CD4-positive, CD25-positive, alpha-beta regulatory T cell (primary cell): Measurements from ENCODE around the gene GABRD. TPM values are rescaled to one million over a fixed set of nuclear protein-coding genes. Genes with fewer than 3 reads are reported as not detected.
A peak's percentile ranks its signal among the peaks of the same experiment; 100 is the strongest.
"Not testable (repeated sequence)": the region's sequence is repeated elsewhere in the genome, so short reads cannot be mapped to it uniquely, and the experiment has no call there.

Source experiments
- ATAC-seq, 2 donors: fragments of 150-1000 bp; cut with Tn5 transposase; one replicate each; pipeline ENCODE4 v1.10.0; 2021; ENCODE audit warnings: low read depth in 2 of 2, moderate number of reproducible peaks in 2 of 2, moderate library complexity in 1 of 2
- DNase-seq, 3 donors: peaks; one replicate each; pipeline versions ENCODE4 v3.0.0 to v3.0.0-alpha.2; 2012 to 2022; ENCODE audit warnings: mixed read lengths in 1 of 3
- H3K27ac ChIP-seq: one replicate; pipeline ENCODE4 v1.7.0; 2013; ENCODE audit warnings: mild to moderate bottlenecking, low read length; ENCODE audit not compliant: insufficient read depth, poor library complexity, severe bottlenecking
- H3K27me3 ChIP-seq: one replicate; pipeline ENCODE4 v1.7.0; 2013; ENCODE audit warnings: low read length; ENCODE audit not compliant: control insufficient read depth, insufficient read depth
- H3K36me3 ChIP-seq: one replicate; pipeline ENCODE4 v1.7.0; 2013; ENCODE audit warnings: mild to moderate bottlenecking, low read length, moderate library complexity; ENCODE audit not compliant: control insufficient read depth, insufficient read depth
- H3K4me1 ChIP-seq: 2 replicates; pipeline ENCODE4 v1.7.0; 2013; ENCODE audit warnings: mild to moderate bottlenecking, low read length; ENCODE audit not compliant: insufficient read depth, control insufficient read depth, poor library complexity, severe bottlenecking
- H3K4me3 ChIP-seq: one replicate; pipeline ENCODE4 v1.7.0; 2013; ENCODE audit warnings: low read depth, mild to moderate bottlenecking, low read length, moderate library complexity
- H3K9me3 ChIP-seq, 2 experiments: 1 replicate in 1 of 2; 2 replicates in 1 of 2; pipeline ENCODE4 v1.7.0; 2013; ENCODE audit warnings: low read length in 2 of 2, mild to moderate bottlenecking in 1 of 2, moderate library complexity in 1 of 2; ENCODE audit not compliant: control insufficient read depth in 2 of 2
- H3K27ac Mint-ChIP-seq, 3 donors: one replicate each; pipeline ENCODE4 v1.8.0; 2020 to 2022; ENCODE audit warnings: mild to moderate bottlenecking in 3 of 3, mixed read lengths in 3 of 3, moderate library complexity in 2 of 3
- H3K27me3 Mint-ChIP-seq: one replicate; pipeline ENCODE4 v1.8.0; 2022; ENCODE audit warnings: mild to moderate bottlenecking, mixed read lengths
- H3K36me3 Mint-ChIP-seq: one replicate; pipeline ENCODE4 v1.8.0; 2020; ENCODE audit warnings: mixed read lengths
- H3K4me1 Mint-ChIP-seq, 4 donors: one replicate each; pipeline ENCODE4 v1.8.0; 2020 to 2022; ENCODE audit warnings: mixed read lengths in 4 of 4, mild to moderate bottlenecking in 1 of 4
- H3K4me3 Mint-ChIP-seq, 4 donors: one replicate each; pipeline ENCODE4 v1.8.0; 2020 to 2022; ENCODE audit warnings: mild to moderate bottlenecking in 4 of 4, mixed read lengths in 4 of 4, moderate library complexity in 3 of 4
- H3K9me3 Mint-ChIP-seq, 7 donors: one replicate each; pipeline ENCODE4 v1.8.0; 2020 to 2022; ENCODE audit warnings: mixed read lengths in 7 of 7, mild to moderate bottlenecking in 3 of 7, moderate library complexity in 2 of 7
- polyA plus RNA-seq, 4 donors: library from polyadenylated mRNA; unstranded; fragments of 300-500 nt; fragmentation: Illumina TruSeq; gene quantifications; one replicate each; pipeline ENCODE4 v1.2.3, GENCODE V29; 2021
- total RNA-seq: library from RNA; stranded (reverse); gene quantifications from one replicate; pipeline ENCODE4 v1.2.3, GENCODE V29; 2022

GABRD gene
- total and polyA plus RNA-seq, 5 donors from 2014 or later, result 0.22 TPM; not detected in 4

DNA sequence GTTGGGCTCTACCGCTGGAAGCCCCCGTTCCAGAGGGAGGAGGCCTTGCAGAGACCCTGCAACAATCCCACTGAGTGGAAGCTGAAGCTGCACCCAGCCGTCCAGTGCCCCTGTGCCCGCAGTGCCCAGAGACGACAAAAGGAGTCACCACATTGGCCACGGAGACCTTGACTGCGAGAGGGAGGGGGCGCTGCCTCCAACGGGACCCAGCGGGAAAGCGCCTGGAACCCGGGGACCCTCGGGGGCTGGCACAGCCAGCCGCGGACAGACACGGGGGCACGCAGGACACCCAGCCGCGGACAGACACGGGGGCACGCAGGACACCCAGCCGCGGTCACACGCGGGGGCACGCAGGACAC, 38.0 kb upstream of the GABRD start:
- DNase-seq (no peak), ATAC-seq (no peak)
- H3K27me3 ChIP-seq, result no peaks in the 10 kb centered on the region
- Mint-ChIP-seq H3K27me3 (peaks cover 4% of the 10 kb centered on the region), H3K4me3 (no peak overlapping the region), H3K4me1 (no peaks in the 10 kb centered on the region), H3K36me3 (no peaks in the 10 kb centered on the region), H3K9me3 (peaks cover 0 to 2% (median 0%) of the 10 kb centered on the region in 7 donors), H3K27ac (no peak overlapping the region)
- H3K4me3 ChIP-seq, result no peak overlapping the region
- no peaks in the 10 kb centered on the region for H3K4me1 ChIP-seq
- no peaks in the 10 kb centered on the region for H3K9me3 ChIP-seq
- H3K27ac ChIP-seq, result no peak overlapping the region
- no peaks in the 10 kb centered on the region for H3K36me3 ChIP-seq

DNA sequence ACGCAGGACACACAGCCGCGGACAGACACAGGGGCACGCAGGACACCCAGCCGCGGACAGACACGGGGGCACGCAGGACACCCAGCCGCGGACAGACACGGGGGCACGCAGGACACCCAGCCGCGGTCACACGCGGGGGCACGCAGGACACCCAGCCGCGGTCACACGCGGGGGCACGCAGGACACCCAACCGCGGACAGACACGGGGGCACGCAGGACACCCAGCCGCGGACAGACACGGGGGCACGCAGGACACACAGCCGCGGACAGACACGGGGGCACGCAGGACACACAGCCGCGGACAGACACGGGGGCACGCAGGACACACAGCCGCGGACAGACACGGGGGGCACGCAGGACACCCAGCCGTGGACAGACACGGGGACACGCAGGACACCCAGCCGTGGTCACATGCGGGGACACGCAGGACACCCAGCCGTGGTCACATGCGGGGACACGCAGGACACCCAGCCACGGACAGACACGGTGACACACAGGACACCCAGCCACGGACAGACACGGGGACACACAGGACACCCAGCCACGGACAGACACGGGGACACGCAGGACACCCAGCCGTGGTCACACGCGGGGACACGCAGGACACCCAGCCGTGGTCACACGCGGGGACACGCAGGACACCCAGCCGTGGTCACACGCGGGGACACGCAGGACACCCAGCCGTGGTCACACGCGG, 37.4 kb upstream of the GABRD start:
- H3K27ac ChIP-seq, H3K4me1 ChIP-seq, H3K27ac Mint-ChIP-seq, H3K36me3 ChIP-seq, H3K9me3 Mint-ChIP-seq, H3K27me3 ChIP-seq, H3K27me3 Mint-ChIP-seq, H3K4me1 Mint-ChIP-seq, H3K36me3 Mint-ChIP-seq, H3K9me3 ChIP-seq, H3K4me3 Mint-ChIP-seq, H3K4me3 ChIP-seq, ATAC-seq, DNase-seq: not testable (repeated sequence)

DNA sequence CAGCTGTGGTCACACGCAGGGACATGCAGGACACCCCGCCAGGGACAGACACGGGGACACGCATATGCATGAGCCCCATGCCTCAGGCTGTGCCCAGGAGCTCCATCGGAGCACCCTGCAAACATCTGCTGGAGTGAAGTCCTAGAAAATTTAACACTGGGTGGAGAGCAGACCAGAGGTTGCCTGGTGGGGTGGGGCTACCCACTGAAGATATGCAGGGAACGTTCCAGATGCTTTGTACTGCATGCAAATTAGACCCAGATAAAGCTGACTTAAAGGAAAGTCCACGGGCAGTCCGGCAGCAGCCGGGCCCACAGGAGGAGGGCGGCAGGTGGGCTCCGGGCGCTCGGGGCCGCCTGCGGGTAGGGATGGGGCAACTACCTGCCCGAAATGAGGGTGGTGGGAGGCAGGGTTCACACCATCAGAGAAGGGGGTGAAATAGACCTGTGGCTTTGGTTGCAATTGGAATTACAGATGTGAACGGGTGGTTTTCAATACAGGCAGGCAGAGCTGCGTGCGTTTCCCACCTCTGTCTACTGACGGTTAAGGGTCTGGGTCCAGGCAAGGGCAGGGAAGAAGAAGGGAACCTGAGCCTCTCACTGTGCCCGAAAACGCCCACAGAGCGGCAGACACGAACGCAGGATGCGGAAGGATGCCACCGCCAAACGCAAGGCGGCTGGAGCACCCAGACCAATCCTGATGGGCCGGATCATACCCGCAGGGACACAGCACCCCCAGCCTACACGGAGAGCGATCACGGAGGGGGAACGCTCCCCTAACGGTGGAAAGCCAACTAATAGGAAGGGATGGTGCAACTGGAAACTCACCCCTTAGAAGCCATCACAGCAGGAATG, 36.5 kb upstream of the GABRD start:
- Mint-ChIP-seq H3K4me3 (no peak overlapping the region), H3K27me3 (peaks cover 4% of the 10 kb centered on the region), H3K9me3 (peaks cover 0 to 2% (median 0%) of the 10 kb centered on the region in 7 donors), H3K27ac (no peak overlapping the region), H3K4me1 (no peaks in the 10 kb centered on the region), H3K36me3 (no peaks in the 10 kb centered on the region)
- Histone ChIP-seq H3K27ac (no peak overlapping the region), H3K36me3 (no peaks in the 10 kb centered on the region), H3K9me3 (no peaks in the 10 kb centered on the region), H3K4me1 (no peaks in the 10 kb centered on the region), H3K4me3 (no peak overlapping the region), H3K27me3 (no peaks in the 10 kb centered on the region)
- ATAC-seq, result no peak
- no peak for DNase-seq

DNA sequence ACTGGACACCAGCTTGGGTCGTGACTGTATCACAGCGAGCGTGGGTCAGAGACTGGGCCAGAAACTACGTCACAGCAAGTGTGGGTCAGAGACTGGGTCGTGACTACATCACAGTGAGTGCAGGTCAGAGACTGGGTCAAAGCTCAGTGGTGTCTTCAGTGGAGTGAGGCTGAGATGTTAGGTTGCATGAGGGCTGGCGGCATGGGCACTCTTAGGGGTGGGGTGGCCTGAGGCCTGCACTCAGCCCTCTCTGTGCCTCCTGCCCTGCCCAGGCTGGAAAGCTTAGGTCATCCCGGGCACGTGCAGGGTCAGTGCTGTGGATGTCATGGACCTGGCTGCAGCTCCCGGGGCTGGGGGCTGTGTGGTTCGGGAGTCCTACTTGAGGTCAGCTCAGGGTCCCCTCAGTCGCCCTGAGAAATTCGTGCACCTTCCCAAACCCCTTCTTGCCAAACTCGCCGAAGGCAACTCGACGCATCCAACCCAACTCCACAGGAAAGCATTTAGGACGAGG, 34.5 kb upstream of the GABRD start:
- Histone ChIP-seq H3K4me3 (no peak overlapping the region), H3K4me1 (no peaks in the 10 kb centered on the region), H3K27ac (no peak overlapping the region), H3K27me3 (no peaks in the 10 kb centered on the region), H3K36me3 (no peaks in the 10 kb centered on the region), H3K9me3 (no peaks in the 10 kb centered on the region)
- DNase-seq (no peak), ATAC-seq (no peak)
- Mint-ChIP-seq H3K36me3 (no peaks in the 10 kb centered on the region), H3K9me3 (no peaks in the 10 kb centered on the region), H3K27ac (no peak overlapping the region), H3K27me3 (no peaks in the 10 kb centered on the region), H3K4me3 (peak overlapping the region in 1 of 4 donors; percentile 58), H3K4me1 (peaks cover 0 to 2% (median 0%) of the 10 kb centered on the region in 4 donors)

DNA sequence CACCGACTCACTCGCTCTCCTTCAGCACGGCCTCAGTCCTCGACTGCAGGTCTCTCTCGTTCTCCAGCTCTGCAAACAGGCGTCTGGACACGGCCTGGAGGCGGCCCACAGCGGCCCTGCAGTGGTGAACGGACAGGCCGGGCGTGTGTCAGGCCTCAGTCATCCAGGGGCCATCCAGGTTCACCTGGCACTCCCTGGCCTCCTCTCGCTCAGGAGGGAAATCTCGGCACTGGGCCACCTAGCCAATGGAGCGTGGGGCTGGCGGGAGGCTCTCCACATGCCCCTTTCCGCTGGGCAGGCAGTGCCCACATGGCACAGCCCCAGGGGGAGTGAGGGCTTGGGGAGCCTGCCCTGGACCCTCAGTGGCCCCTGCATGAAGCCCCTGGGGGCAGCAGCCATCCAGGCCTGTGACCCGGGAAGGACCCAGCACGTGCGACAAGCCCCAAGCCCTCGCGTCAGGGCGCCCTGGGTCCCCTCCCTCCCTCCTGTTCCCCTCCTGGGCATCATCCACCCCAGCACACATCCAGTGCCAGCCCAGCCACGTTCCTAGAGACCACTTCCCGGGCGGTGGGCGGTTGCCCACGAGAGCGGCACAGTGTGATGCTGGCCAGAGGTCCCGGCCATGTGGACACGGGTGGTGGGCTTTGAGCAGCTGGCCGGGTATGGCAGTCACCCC, 33.6 kb upstream of the GABRD start:
- no peaks in the 10 kb centered on the region for H3K9me3 Mint-ChIP-seq
- no peaks in the 10 kb centered on the region for H3K9me3 ChIP-seq
- H3K27me3 Mint-ChIP-seq, result no peaks in the 10 kb centered on the region
- H3K4me1 ChIP-seq, result no peaks in the 10 kb centered on the region
- ATAC-seq (no peak), DNase-seq (no peak)
- no peak overlapping the region for H3K27ac ChIP-seq
- no peaks in the 10 kb centered on the region for H3K36me3 ChIP-seq
- no peak overlapping the region for H3K27ac Mint-ChIP-seq
- no peak overlapping the region for H3K4me3 Mint-ChIP-seq
- no peaks in the 10 kb centered on the region for H3K36me3 Mint-ChIP-seq
- H3K4me3 ChIP-seq, result no peak overlapping the region
- peaks cover 0 to 2% (median 0%) of the 10 kb centered on the region in 4 donors for H3K4me1 Mint-ChIP-seq
- H3K27me3 ChIP-seq, result peaks cover 2% of the 10 kb centered on the region

DNA sequence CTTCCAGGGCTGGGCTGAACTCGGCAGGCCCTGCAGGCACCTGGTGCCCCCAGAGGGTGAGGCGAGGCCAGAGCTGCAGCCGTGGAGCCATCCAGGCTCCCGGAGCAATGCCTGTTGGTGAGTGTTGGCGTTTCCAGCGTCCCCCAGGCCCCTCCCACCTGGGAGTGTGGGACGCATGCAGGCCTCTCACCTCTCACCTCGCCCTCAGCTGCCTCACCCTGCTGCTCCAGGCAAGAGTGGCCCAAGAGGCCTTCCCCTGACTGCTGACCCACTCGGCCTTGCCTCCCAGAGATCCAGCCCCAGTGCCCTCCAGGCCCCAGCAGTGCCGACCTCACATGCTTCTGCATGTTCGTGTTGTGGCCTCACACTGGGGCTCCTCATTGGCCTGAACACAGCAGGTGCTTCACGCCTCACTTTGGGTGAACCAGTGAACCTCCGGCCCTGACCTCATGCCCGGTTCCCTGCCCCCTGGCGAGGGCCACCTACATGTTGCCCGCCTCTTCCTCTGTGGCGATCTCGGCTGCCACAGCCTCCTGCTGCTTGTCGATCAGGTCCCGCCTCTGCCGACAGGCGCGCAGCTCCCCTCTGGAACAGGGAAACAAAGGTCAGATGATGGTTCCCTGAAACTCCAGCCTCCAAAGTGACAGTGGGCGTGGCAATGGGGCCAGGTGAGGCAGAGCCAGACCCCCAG, 32.5 kb upstream of the GABRD start:
- H3K36me3 ChIP-seq, result no peaks in the 10 kb centered on the region
- no peak for ATAC-seq
- H3K36me3 Mint-ChIP-seq, result no peaks in the 10 kb centered on the region
- H3K4me3 ChIP-seq, result no peak overlapping the region
- peaks cover 9% of the 10 kb centered on the region for H3K27me3 Mint-ChIP-seq
- H3K4me1 Mint-ChIP-seq, result peaks cover 0 to 2% (median 0%) of the 10 kb centered on the region in 4 donors
- peaks cover 2% of the 10 kb centered on the region for H3K27me3 ChIP-seq
- H3K9me3 Mint-ChIP-seq, result no peaks in the 10 kb centered on the region
- no peaks in the 10 kb centered on the region for H3K4me1 ChIP-seq
- DNase-seq, result no peak
- H3K9me3 ChIP-seq, result no peaks in the 10 kb centered on the region
- H3K4me3 Mint-ChIP-seq, result no peak overlapping the region
- no peak overlapping the region for H3K27ac Mint-ChIP-seq
- no peak overlapping the region for H3K27ac ChIP-seq

DNA sequence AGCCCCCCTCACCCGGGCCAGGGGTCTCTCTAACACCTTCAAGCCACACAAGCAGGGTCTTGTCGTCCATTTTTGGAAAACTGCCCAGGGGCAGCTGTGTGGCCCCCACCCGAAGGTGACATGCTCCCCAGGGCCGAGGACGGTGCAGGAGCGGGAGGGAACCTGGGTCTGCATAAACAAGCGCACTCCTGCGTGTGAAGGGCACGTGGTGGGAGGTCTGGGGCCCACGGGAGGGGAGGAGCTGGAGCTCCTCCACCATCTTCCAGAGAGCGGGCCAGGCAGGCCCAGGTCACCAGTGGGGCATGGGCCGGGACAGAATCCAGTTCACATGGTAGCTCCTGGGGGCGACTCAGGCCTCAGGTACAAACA, 32.0 kb upstream of the GABRD start:
- no peak overlapping the region for H3K27ac Mint-ChIP-seq
- no peak overlapping the region for H3K4me3 ChIP-seq
- H3K27me3 Mint-ChIP-seq, result peaks cover 9% of the 10 kb centered on the region
- no peak for DNase-seq
- no peaks in the 10 kb centered on the region for H3K4me1 ChIP-seq
- H3K27ac ChIP-seq, result no peak overlapping the region
- no peaks in the 10 kb centered on the region for H3K9me3 Mint-ChIP-seq
- no peaks in the 10 kb centered on the region for H3K9me3 ChIP-seq
- ATAC-seq, result no peak
- H3K4me1 Mint-ChIP-seq, result peaks cover 0 to 2% (median 0%) of the 10 kb centered on the region in 4 donors
- H3K36me3 ChIP-seq, result no peaks in the 10 kb centered on the region
- no peaks in the 10 kb centered on the region for H3K36me3 Mint-ChIP-seq
- H3K4me3 Mint-ChIP-seq, result no peak overlapping the region
- H3K27me3 ChIP-seq, result peaks cover 2% of the 10 kb centered on the region
